ENCODE results near the gene IL11RA.
"Not testable (repeated sequence)": the region's sequence is repeated elsewhere in the genome, so short reads cannot be mapped to it uniquely, and the experiment has no call there.

Gene IL11RA

DNA sequence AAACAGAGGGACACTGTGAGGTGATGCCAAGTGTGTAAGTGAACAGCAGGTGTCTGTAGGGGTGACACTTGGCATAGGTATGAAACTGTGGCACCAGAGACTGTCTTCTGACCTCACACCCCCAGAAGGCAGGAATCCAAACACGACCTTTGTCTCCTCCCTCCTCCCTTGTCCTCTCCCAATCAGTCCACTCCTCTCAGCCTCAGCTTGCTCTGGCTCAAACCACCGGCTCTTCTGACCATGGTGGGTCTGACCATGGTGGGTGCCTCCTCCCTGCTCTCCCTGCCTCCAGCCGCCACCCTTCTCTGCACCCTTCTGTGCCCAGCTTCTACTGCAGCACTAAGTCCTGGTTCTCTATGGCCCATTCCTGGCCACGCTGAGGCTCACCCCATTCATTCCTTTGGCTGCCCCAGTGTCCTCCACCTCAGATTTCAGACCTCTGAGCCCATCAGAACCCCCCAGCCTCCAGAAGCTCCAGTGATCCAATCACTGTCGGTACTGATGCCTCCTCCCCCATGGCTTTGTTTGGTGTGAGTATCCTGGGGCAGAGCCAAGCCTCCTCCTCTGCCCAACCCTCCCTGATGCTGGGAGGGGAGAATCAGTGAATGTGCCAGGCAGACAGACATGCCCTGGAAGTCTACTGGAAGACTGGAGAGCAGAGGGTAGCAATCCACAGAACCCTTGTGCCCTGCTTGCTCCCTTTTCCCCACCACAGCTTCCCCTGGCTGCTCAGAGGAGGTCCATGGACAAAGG lies 21.4 kb upstream of the IL11RA start:
- DNase-seq, result no peak

DNA sequence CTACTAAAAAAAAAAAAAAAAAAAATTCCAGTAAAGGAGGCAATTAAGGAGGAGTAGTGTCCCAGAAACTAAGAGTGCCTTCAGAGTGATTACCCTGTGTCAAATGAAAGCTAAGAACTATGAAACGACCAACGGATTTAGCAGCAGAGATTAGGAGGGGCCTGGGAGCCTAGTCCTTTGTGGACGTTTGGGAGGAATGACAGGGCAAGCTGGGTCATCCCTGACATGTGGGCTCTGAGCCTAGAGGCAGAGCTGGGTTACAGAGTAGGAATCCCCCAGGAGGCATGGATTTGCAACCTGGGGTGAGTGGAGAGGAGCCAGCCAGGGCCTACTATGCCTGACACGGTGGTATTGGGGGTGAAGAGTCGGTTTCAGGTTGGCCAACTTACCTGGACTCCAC lies 18.8 kb upstream of the IL11RA start:
- DNase-seq, result no peak

DNA sequence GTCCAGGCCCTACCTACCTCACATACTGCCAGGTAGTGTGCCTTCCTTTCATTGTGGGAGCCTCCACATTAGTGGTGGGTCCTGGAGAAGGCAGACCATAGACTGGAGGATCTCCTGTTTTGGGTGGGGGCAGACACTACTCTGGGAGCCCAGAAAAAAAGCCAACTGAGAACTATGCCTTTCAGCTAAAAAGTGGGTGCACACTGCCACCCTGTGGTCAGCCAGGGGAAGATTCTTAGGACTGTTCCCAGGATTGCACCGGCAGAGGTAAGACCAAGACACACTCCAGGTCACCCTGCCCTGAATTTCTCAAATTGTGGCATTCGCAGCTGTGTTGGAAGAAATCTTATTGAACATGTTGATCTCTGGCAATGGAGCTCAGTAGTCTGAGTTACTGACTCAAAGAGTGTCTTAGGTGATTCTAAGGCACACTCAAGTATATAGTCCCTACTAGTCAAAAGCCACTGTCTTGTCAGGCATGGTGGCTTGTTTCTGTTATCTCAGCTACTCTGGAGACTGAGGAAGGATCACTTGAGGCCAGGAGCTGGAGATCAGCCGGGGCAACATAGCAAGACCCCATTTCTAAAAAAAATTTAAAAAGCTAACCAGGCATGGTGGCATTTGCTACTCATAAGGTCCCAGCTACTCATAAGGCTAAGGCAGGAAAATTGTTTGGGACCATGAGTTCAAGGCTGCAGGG lies 18.0 kb upstream of the IL11RA start:
- peak in 3 of 4 experiments; percentile 45 to 69 (median 50) for DNase-seq

DNA sequence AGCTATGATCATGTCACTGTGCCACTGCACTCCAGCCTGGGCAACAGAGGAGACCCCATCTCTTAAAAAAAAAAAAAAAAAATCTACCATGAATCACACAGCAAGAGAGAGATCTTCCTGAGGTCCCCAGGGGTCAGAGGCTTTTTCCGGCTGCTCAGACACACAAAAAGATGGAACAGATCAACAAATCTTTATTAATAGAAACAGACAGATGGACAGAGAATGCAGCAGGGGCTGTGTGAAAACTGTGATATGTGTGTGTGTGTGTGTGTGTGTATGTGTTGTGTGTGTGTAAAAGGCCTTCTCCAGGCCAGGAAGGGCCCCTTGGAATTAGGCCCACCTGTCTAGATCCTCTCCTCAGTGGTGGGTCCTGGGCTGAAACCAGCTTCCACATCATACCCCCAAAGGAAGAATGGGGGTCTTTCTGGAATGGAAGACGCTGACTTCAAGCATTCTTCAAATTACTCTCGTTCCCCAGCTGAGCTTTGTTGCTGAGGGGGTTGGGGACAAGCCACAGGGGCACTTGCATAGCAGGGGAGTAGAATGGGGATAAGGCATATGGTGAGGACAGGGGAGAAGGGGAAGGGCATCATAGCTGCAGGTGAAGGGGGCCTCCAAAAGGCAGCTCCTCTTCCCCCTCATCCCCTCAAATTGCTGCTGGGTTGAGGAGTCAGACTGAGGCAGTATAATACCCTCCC lies 17.3 kb upstream of the IL11RA start:
- no peak for DNase-seq

DNA sequence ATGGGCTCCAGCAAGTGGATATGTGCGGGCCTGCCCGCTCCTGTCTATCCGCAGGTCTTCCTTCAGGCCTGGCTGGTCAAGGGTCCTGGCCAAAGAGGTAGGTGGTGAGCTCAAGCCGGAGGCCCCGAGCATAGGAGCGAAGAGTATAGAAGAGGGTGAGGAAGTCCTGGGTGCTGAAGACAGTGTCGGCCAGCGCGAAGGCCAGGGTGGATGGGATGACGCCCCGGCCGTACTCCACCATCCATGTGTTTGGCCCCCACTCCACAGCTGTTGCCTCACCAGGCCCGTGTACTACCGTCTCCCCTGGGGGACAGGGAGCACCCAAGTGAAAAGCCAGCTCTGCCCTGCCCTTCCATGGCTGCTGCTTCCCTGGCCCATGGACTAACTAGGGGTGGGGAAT lies 16.4 kb upstream of the IL11RA start:
- no peak for DNase-seq

DNA sequence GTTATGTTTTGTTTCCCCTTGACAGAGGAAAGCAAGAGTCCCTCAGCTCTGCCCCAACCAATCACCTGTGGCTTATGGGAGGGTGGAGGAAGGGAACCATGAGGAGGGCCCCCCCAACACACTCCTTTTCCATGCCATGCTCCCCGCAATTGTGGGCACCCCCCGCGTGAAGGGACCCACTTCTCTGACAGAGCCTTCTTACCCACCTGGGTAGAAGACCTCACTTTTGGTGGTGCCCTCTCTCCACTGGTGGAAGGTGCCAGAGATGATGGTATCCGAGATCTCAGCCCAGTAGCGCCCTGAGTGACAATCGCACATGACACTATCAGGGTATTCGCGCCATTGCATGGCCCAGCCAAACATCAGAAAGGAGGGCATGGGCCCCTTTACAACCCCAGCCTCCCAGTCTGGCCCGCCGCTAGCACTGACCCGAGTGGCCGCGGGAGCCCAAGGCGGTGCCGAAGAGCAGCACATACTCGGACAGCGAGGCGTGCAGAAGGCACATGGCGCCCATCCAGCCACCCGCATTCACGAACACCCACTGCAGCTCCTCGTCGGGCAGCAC lies 15.1 kb upstream of the IL11RA start:
- DNase-seq, result no peak

DNA sequence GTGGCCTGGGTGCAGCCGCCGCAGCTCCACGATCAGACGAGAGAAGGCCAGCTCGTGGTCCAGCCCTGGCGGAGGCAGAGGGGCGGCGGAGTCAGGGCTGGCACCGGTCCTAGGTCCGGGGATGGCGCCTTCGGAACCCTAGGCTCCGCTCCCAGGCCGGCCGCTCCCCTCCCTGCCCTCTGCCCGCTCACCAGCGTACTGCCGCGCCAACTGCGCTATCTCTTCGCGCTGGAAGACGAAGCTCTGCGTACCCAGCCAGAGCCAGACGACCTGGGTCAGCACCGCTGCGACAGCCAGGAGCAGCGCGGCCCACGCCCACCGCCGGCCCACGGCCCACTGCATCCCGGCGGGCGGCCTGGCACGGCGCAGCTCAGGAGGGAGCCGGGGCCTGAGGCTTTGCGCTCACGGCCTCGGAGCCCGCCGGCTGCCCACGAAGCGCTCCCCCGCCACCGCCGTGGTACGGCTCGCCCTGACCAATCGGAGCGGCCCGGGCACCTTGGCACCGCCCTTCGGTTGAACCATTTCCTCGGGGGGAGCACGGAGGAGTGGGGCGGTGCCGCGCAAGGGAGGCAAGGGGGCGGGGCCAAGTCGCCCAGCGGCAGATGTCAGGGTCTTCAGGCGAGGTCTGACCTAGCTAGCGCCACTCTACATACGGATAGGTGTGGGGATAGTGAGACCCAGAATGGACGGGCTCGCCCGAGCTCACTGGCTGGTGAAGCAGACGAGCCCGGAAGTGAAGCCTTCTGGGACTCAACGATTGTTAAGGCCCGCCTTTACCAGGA lies 14.4 kb upstream of the IL11RA start, which contains the start of gene SIGMAR1:
TSS of gene SIGMAR1 (minus strand) at position 432 of the 782 bp plus-strand sequence. CDS start at position 342, 90 bp downstream.
- peak; percentile 80 to 91 (median 84) for DNase-seq

DNA sequence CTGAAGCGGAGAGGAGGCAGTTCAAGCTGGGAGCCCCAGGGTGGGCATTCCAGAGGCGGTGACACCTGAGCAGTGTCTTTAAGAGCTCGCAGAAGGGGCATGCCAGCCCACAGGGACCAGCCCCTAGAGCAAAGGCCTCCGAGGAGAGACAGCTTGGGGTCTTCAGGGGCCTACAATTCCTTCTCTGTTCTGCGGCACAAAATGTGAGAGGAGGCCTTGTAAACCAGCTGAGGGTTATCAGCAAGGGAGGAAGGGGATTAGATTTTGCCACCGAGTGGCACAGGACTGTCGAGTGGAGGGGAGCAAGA lies 13.9 kb upstream of the IL11RA start:
- DNase-seq, result no peak

DNA sequence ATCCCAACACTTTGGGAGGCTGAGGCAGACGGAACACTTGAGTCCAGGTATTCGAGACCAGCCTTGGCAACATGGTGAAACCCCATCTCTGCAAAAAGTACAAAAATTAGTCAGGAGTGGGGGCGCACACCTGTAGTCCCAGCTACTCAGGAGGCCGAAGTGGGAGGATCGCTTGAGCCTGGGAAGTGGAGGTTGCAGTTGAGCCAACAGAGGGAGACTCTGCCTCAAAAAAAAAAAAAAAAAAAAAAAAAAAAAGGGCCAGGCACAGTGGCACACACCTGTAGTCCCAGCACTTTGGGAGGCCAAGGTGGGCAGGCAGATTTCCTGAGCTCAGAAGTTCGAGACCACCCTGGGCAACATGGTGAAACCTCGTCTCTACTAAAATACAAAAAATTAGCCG lies 12.7 kb upstream of the IL11RA start:
- not testable (repeated sequence) for DNase-seq

DNA sequence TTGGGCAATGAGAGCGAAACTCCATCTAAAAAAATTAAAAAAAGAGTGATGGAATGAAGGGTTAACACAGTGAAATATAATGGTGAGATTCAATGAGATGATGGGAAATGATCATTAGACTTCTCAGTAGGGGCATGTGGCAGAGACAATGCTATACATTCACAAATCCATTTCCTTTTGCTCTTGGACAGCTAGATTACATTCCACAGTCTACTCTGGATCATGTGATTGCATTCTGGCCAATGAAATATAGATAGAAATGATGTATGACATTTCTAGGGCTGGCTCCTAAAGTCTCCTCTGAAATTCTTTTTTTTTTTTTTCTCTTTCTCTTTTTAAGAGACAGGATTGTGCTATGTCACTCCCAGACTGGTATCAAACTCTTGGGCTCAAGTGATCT lies 9.3 kb upstream of the IL11RA start:
- DNase-seq, result no peak

DNA sequence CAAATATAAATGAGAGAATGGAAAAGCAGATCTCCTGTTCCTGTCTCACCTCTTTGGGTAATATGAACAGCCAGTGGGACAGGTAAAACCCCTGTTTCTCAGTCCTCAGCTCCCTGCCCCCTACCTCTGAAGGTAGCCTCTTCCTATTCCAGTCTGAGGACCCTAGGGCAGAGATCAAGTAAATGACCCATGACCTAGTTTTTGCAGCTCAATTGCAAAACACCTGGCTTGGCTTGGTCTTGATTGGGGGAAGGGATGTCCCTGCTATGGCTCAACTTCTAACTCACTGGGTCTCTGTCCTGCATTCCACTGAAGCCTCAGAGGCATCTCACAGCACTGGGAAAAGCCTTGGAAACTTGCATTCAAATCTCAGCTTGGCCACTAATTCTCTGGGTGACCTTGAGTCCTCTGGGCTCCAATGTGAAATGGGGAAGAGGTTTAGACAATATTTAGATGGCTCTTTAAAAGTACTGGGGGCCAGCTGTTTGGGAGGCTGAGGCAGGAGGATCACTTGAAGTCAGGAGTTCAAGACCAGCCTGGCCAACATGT lies 7.1 kb upstream of the IL11RA start:
- DNase-seq, result no peak

DNA sequence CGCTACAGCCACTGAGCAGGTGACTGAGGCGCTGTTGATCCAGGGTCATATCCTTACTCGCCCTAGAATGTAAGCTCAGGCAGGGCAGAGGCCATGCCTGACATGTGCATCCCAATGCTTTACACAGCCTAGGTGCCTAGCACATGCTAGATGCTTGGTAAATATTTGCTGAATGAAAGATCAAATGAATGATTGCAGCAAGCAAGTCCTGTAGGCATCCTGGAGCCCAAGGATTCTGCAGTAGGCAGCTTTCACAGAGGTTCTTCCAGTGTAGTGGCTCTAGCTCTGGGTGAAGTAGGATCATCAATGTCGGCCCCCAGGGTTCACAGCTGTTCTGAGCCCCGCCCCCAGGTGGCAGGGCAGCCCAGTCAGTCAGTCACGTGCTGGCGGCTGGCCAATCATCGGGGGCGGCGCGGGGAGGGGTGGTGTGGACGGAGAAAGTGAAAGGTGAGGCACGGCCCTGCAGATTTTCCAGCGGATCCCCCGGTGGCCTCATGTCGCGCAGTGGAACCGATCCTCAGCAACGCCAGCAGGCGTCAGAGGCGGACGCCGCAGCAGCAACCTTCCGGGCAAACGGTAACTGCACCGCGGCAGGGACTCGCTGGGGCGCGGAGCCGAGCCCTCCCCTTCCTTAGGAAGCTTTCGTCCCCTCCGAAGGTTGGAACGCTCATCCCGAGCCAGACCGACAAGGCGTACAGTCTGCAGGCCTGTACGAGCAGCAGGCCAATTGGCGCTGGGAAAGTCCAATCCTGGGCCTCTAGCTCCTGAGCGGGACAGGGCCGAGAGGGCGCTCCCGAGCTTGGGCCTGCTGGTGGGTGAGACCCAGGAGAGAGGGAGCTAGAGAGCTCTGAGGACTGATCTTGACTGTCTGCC lies 5.5 kb upstream of the IL11RA start, which contains the start of gene GALT:
TSS of gene GALT (plus strand) at position 465 of the 873 bp plus-strand sequence. CDS start at position 495, 30 bp downstream.
- DNase-seq, result peak; percentile 81 to 96 (median 94)

DNA sequence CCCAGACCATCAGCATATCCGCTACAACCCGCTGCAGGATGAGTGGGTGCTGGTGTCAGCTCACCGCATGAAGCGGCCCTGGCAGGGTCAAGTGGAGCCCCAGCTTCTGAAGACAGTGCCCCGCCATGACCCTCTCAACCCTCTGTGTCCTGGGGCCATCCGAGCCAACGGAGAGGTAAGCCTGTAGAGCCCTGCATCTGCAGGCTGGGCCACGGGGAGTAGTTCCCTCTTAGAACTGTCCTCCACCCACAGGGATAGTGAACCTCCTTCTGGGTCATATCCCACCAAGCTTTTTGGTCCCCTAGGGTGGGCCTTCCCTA lies 4.9 kb upstream of the IL11RA start:
- DNase-seq, result no peak

DNA sequence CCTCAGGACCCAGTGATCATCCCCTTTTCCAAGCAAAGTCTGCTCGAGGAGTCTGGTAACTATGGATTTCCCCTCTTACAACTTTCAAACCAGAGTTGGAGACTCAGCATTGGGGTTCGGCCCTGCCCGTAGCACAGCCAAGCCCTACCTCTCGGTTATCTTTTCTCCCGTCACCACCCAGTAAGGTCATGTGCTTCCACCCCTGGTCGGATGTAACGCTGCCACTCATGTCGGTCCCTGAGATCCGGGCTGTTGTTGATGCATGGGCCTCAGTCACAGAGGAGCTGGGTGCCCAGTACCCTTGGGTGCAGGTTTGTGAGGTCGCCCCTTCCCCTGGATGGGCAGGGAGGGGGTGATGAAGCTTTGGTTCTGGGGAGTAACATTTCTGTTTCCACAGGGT lies 4.3 kb upstream of the IL11RA start:
- no peak for DNase-seq

DNA sequence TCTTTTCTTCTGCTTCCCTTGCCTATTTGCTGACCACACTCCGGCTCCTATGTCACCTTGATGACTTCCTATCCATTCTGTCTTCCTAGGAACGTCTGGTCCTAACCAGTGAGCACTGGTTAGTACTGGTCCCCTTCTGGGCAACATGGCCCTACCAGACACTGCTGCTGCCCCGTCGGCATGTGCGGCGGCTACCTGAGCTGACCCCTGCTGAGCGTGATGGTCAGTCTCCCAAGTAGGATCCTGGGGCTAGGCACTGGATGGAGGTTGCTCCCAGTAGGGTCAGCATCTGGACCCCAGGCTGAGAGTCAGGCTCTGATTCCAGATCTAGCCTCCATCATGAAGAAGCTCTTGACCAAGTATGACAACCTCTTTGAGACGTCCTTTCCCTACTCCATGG lies 3.3 kb upstream of the IL11RA start:
- DNase-seq, result no peak

DNA sequence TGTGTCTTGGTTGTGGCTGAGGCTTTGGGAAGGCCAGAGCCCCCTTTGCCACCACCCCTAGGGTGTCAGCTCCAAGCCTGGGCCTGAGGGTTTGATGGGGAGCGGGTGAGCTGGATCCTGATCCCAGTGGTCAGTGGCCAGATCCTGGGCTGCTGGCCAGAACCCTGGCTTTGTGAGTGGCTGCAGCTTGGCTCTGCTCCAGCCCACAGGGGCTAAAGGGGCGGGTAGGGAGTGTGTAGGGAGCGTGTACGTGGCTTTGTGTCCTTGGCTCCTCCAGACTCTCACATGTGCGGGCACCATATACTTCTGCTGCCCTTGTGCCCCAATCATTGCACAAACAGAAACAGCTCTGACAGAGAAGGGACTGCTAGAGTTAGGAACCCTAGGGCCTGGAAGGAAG lies 1.2 kb upstream of the IL11RA start:
- no peak for DNase-seq

DNA sequence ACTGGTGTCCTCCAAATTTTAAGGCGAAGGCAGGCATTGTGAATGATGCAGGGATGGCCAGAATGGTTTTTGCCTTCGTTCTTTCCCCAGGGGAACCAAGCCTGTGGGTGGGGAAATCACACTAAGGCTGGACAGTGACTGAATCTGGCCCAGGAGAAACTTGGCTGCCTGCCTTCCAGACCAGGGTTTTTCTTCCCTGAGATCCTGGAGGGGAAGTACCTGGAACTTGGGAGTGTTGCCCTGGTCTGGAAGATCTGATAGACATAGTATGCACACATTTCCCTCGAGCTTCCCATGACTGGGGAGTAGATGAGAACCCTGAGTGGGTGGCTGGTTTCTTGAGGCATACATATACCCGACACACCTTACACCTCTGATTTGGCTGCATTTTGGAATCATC lies 664 bp upstream of the IL11RA start:
- no peak for DNase-seq

DNA sequence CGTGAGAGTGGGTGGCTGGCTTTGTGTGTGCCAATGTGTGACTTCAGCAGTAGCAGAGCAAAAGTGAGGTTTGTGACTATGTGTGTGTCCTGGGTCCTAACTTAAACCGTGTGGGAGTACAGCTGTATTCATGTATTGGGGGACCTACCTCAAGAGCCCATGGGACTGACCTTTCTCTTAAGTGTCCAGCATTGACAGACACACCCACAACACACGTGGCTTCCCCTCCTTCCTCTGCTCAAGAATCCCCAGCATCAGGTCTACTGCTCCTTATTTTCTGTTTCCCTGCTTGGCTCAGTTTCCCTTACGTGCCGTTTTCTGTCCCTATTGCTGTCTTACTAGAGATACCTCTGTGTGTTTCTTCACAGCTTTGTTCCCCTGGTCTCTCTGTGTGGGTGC lies 616 bp downstream of the IL11RA start:
- DNase-seq, result no peak

DNA sequence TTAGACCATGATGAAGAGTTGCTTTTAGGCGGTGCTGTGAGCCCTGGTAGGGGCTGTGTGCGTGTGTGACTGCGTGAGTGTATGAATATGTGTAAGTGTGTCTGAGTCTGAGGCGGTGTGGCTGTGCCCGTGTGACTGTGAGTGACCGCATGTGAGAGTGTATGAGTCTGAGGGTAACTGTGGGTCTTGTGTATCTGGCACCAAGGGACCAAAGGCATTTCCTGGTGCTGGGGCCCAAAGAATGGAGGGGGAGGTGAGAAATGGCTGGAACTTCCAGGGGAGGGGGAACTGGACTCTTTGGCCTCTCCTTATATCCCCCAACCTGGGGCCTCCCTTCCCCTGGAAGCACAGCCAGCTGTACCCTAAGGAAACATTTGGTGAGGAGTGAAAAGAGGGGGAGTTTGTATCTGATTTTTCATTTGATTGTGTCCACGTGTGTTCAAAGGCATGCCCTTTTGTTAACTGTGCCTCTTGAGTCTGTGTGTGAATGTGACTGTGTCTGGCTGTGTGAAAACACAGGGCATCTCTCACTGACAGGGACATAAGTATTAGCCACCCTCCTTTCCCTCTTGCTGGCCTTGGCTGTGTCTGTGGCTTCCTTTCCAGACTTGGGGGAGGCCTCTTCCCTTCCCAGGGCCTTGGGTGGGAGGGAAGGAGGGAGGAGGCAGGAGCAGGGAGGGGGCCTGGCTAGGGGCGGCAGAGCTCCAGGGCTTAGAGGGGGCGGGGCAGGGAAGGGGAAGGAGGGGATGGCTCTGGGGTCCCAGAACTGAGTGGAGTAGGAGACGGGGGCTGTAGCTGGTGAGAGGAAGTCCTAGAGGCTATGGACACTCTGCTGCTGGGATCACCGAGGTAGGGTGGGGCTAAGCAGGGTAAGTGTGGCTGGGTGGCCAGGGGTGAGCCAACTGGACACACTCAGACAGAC lies 1.4 kb downstream of the IL11RA start:
- DNase-seq, result no peak

DNA sequence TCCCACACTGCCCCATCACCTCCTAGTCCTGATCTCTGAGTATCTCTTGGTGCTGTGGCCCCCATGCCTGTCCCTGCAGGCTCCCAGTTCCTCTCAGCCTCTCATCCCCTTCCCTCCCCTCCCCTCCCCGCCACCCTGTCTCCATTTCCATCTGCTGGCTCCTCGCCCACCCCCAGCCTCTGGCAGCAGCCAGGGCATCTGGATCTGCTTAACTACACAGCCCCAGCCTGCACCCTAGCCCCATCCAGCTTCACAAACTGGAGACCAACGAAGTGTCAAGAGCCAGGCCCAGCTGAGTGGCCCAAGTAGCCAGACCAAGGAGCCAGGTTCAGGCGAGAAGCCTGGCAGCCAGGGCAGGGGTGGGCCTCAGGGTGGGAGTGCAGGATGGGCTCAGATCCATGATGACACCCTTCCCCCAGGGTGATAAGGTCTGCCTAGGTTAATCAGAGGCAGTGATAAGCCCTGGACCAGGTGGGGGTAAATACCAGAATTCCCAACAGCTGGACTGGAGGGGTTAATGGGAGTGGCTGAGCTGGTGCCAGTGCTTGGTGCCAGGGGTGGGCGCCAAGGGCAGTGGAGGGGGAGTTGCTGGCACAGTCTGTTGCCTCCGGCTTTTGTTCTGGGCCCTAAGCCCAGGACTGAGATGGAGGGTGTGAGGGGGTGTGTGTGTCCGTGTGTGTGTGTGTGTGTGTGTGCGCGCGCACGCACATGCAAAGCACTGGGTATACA lies 2.5 kb downstream of the IL11RA start:
- DNase-seq, result no peak
